GM03348 (cell line): ENCODE measurements around the gene STRA6.

Experiments used
- DNase-seq: peaks from one replicate; pipeline ENCODE4 v3.0.0; 2012; ENCODE audit warnings: low spot score

STRA6 gene

GRCh38 chr15:74131628-74132413, 70.8 kb downstream of the STRA6 start:
- no peak for DNase-seq

- no peak for DNase-seq
Measured at GRCh38 chr15:74130849-74131627, 71.5 kb downstream of the STRA6 start.

GRCh38 chr15:74130155-74130848, 72.3 kb downstream of the STRA6 start, which contains the start of gene ISLR2:
Gene ISLR2 (plus strand): TSS chr15:74130586. CDS start chr15:74132755, 2,169 bp downstream.
- no peak for DNase-seq

- no peak for DNase-seq
Measured at GRCh38 chr15:74129586-74130154, 72.9 kb downstream of the STRA6 start.
